OCI-LY3 (cell line): ENCODE results near the gene NRXN2.

Source experiments
- H2AFZ ChIP-seq: fragments of 200-600, 300-600 bp; shearing (Covaris generic); 2 replicates; pipeline ENCODE4 v1.6.0; 2014; ENCODE audit warnings: antibody characterized with exemption, low read depth, low read length
- H3K27ac ChIP-seq: fragments of 200-600, 300-600 bp; sonication (generic); 2 replicates; pipeline ENCODE4 v1.5.1; 2014; ENCODE audit warnings: mild to moderate bottlenecking, low read length, moderate library complexity, mixed read lengths
- H3K27me3 ChIP-seq: fragments of 200-600, 300-600 bp; sonication (generic); 2 replicates; pipeline ENCODE4 v1.6.1; 2014; ENCODE audit warnings: low read depth, low read length, mixed read lengths
- H3K36me3 ChIP-seq: fragments of 200-600, 300-600 bp; sonication (generic); replicated peaks from 2 replicates; pipeline ENCODE3; 2014; ENCODE audit warnings: low read depth, low read length, mixed read lengths
- H3K4me1 ChIP-seq: fragments of 300-600, 200-600 bp; sonication (generic); 2 replicates; pipeline ENCODE4 v1.6.1; 2014; ENCODE audit warnings: low read length, mixed read lengths
- H3K4me2 ChIP-seq: fragments of 200-600, 300-600 bp; sonication (generic); 2 replicates; pipeline ENCODE4 v1.6.1; 2014; ENCODE audit warnings: low read length, mixed read lengths
- H3K4me3 ChIP-seq: fragments of 300-600, 200-600 bp; sonication (generic); 2 replicates; pipeline ENCODE4 v1.5.1; 2014; ENCODE audit warnings: antibody characterized with exemption, mild to moderate bottlenecking, low read length, moderate library complexity
- H3K79me2 ChIP-seq: fragments of 300-600, 200-600 bp; shearing (Covaris generic); 2 replicates; pipeline ENCODE4 v1.6.1; 2014; ENCODE audit warnings: mild to moderate bottlenecking, low read length, mixed read lengths
- H3K9ac ChIP-seq: fragments of 300-600, 200-600 bp; shearing (Covaris generic); 2 replicates; pipeline ENCODE4 v1.6.0; 2014; ENCODE audit warnings: mild to moderate bottlenecking, low read length, moderate library complexity
- H3K9me3 ChIP-seq: fragments of 200-600, 300-600 bp; shearing (Covaris generic); 2 replicates; pipeline ENCODE4 v1.6.1; 2014; ENCODE audit warnings: low read length, mixed read lengths; ENCODE audit not compliant: insufficient read depth
- H4K20me1 ChIP-seq: fragments of 200-600, 300-600 bp; sonication (generic); 2 replicates; pipeline ENCODE4 v1.6.1; 2016; ENCODE audit warnings: low read length, mixed read lengths; ENCODE audit not compliant: insufficient read depth
- CTCF ChIP-seq: fragments of 200-600, 300-600 bp; sonication (generic); IDR thresholded peaks from 2 replicates; pipeline ENCODE4 v1.5.1; 2014; ENCODE audit warnings: antibody characterized with exemption, low read length, low read depth
- EZH2phosphoT487 ChIP-seq: fragments of 200-600 bp; shearing (Covaris generic); IDR thresholded peaks from 2 replicates; pipeline ENCODE4 v1.6.1; 2018; ENCODE audit warnings: antibody characterized with exemption, mixed run types, low read depth

Gene NRXN2

GRCh38 chr11:64723117-64723906, at the start of gene NRXN2:
TSS of gene NRXN2 (minus strand) at chr11:64723197. CDS start at chr11:64713699, 9,498 bp downstream.
- Histone ChIP-seq H3K36me3 (no peaks in the 10 kb centered on the region), H3K4me1 (peaks cover 41% of the 10 kb centered on the region), H3K9ac (peak within 1 kb of the TSS; percentile 99), H3K27me3 (peaks cover 4% of the 10 kb centered on the region; the same call in 1 of the 2 replicates), H2AFZ (peak within 1 kb of the TSS; percentile 74), H3K79me2 (no peaks in the 10 kb centered on the region), H3K27ac (peak within 1 kb of the TSS; percentile 89), H3K9me3 (no peaks in the 10 kb centered on the region), H3K4me2 (peak within 1 kb of the TSS; percentile 98), H4K20me1 (no peaks in the 10 kb centered on the region), H3K4me3 (peak within 1 kb of the TSS; percentile 91)
- TF ChIP-seq CTCF: peak; percentile 99
- no peak for TF ChIP-seq EZH2phosphoT487

GRCh38 chr11:64772303-64773018, 49.5 kb upstream of the NRXN2 start:
- H3K79me2 ChIP-seq: peaks cover 98% of the 10 kb centered on the region
- peak overlapping the region; percentile 90 for H3K27ac ChIP-seq
- H3K27me3 ChIP-seq: no peaks in the 10 kb centered on the region
- TF ChIP-seq EZH2phosphoT487 (no peak), CTCF (no peak)
- H2AFZ ChIP-seq: no peak overlapping the region
- peak overlapping the region; percentile 74 for H3K4me2 ChIP-seq
- peaks cover 96% of the 10 kb centered on the region for H4K20me1 ChIP-seq
- peak overlapping the region; percentile 61 for H3K9ac ChIP-seq
- peaks cover 95% of the 10 kb centered on the region for H3K36me3 ChIP-seq
- peaks cover 61% of the 10 kb centered on the region for H3K4me1 ChIP-seq
- H3K9me3 ChIP-seq: no peaks in the 10 kb centered on the region
- peak overlapping the region; percentile 60 for H3K4me3 ChIP-seq

GRCh38 chr11:64771861-64772260, 48.9 kb upstream of the NRXN2 start:
- no peak for TF ChIP-seq EZH2phosphoT487
- no peak for TF ChIP-seq CTCF
- Histone ChIP-seq H3K4me2 (peak overlapping the region; percentile 74), H3K4me3 (peak overlapping the region; percentile 60), H3K27ac (peak overlapping the region; percentile 90), H3K79me2 (peaks cover 98% of the 10 kb centered on the region), H3K9ac (peak overlapping the region; percentile 61), H3K4me1 (peaks cover 58% of the 10 kb centered on the region), H2AFZ (no peak overlapping the region), H4K20me1 (peaks cover 96% of the 10 kb centered on the region), H3K27me3 (no peaks in the 10 kb centered on the region), H3K9me3 (no peaks in the 10 kb centered on the region), H3K36me3 (peaks cover 95% of the 10 kb centered on the region)

GRCh38 chr11:64770120-64770519, 47.1 kb upstream of the NRXN2 start:
- peaks cover 85% of the 10 kb centered on the region for H3K36me3 ChIP-seq
- no peak overlapping the region for H2AFZ ChIP-seq
- H3K4me3 ChIP-seq: no peak overlapping the region
- peaks cover 88% of the 10 kb centered on the region for H4K20me1 ChIP-seq
- H3K79me2 ChIP-seq: peaks cover 85% of the 10 kb centered on the region
- H3K4me1 ChIP-seq: peaks cover 40% of the 10 kb centered on the region
- H3K27ac ChIP-seq: no peak overlapping the region; the same call in 1 of the 2 replicates
- H3K9me3 ChIP-seq: no peaks in the 10 kb centered on the region
- no peaks in the 10 kb centered on the region for H3K27me3 ChIP-seq
- H3K4me2 ChIP-seq: no peak overlapping the region
- no peak for TF ChIP-seq CTCF
- H3K9ac ChIP-seq: no peak overlapping the region
